ENCODE measurements around the gene B3GNT9. TPM values are rescaled to one million over a fixed set of nuclear protein-coding genes. Genes with fewer than 3 reads are reported as not detected.

Gene B3GNT9, protein sequence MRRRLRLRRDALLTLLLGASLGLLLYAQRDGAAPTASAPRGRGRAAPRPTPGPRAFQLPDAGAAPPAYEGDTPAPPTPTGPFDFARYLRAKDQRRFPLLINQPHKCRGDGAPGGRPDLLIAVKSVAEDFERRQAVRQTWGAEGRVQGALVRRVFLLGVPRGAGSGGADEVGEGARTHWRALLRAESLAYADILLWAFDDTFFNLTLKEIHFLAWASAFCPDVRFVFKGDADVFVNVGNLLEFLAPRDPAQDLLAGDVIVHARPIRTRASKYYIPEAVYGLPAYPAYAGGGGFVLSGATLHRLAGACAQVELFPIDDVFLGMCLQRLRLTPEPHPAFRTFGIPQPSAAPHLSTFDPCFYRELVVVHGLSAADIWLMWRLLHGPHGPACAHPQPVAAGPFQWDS
- total RNA-seq (2022), result 6.8 and 8.0 TPM in 2 replicates
- Bru-seq, nascent RNA, result percentile 47 among the genes with signal in this experiment
- BruChase-seq, experiment 1, labeled RNA remaining after a 6-hour chase, result percentile 77 among the genes with signal in this experiment
- percentile 74 among the genes with signal in this experiment for BruChase-seq, experiment 2, labeled RNA remaining after a 2-hour chase
- long read RNA-seq, partial matches to known transcripts, result 6 of 8 reads
- long read RNA-seq, other reads (novel, unspliced or antisense), result 0 of 8 reads

DNA sequence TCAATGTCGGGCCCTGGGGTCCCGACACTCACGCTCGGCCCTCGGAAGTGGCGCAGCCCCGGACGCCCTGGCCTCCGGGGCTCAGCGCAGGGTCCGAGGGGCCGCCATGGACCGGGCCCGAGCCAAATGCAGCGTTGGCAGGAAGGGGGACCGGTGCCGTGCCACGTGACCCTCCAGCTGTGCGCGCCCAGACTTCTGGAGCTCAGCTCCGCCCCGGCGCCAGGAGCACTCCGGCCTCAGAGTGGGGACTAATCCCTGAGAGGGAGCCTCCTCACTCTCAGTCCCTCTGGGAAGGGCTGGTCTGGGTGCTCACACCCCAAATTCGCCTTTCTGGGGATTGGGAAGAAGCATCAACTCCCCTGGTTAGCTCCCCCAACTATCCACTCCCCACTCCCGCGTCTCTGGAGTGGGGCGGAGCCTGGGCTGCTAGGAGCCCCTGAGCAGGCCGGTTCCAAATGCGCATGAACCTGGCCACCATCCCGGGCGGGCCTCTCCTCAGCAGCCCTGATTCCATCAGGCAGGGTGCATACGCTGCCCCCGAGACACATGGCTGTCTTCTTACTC, at the start of gene B3GNT9:
Gene B3GNT9, minus strand, starts transcription at position 166 of the 564 bp plus-strand sequence. CDS start 513 bp downstream, outside the sequence.
- H3K27ac Mint-ChIP-seq (ENCODE audit: unreplicated experiment), result no peak within 1 kb of the TSS
- BruUV-seq (replicated peaks), result no TSS peak
- TF ChIP-seq, protein P1, sequence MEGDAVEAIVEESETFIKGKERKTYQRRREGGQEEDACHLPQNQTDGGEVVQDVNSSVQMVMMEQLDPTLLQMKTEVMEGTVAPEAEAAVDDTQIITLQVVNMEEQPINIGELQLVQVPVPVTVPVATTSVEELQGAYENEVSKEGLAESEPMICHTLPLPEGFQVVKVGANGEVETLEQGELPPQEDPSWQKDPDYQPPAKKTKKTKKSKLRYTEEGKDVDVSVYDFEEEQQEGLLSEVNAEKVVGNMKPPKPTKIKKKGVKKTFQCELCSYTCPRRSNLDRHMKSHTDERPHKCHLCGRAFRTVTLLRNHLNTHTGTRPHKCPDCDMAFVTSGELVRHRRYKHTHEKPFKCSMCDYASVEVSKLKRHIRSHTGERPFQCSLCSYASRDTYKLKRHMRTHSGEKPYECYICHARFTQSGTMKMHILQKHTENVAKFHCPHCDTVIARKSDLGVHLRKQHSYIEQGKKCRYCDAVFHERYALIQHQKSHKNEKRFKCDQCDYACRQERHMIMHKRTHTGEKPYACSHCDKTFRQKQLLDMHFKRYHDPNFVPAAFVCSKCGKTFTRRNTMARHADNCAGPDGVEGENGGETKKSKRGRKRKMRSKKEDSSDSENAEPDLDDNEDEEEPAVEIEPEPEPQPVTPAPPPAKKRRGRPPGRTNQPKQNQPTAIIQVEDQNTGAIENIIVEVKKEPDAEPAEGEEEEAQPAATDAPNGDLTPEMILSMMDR (IDR thresholded peaks at IDR 0.05; ENCODE audit: unreplicated experiment), result no peak
- no peaks in the 10 kb centered on the region for H3K9me3 Mint-ChIP-seq (ENCODE audit: low read depth, unreplicated experiment)
- H3K36me3 Mint-ChIP-seq (ENCODE audit: insufficient read depth, unreplicated experiment), result peaks cover 38% of the 10 kb centered on the region
- no peaks in the 10 kb centered on the region for H3K27me3 Mint-ChIP-seq (ENCODE audit: unreplicated experiment)
- peaks cover 4% of the 10 kb centered on the region for H3K4me1 Mint-ChIP-seq (ENCODE audit: low read depth, unreplicated experiment)
- intact Hi-C loops (cut with micrococcal nuclease; ENCODE audit: unreplicated experiment), result loop anchor here (5.0 to 10.0 kb wide), 2 partner anchors 136 to 174 kb away; no protein-coding TSS in a partner anchor
- H3K4me3 Mint-ChIP-seq (ENCODE audit: low read depth, unreplicated experiment), result peak within 1 kb of the TSS; percentile 71
- DNase-seq, result peak; percentile 54
- CTCF ChIA-PET, result interaction anchor here (0.6 to 1.1 kb wide), 4 partner anchors 10 to 185 kb away, joined by 3 to 4 read pairs (median 3); no protein-coding TSS in a partner anchor

DNA sequence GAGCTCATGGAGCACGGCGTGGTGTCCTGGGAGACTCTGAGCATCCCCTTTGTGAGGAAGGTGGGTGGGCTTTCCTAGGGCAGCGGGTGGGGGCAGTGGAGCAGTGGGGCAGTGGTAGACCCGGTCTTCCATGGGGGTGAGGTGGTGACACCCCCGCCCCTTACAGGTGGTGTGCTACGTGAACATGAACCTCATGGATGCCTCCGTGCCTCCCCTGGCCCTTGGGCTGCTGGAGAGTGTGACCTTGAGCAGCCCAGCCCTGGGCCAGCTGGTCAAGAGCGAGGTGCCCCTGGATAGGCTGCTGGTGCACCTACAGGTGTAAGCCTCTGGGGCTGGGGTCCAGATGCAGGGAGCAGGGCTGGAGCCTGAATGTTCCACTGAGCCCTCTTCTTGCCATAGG, 49.7 kb upstream of the B3GNT9 start:
- Mint-ChIP-seq H3K4me1 (ENCODE audit: low read depth, unreplicated experiment) (peaks cover 25% of the 10 kb centered on the region), H3K27me3 (ENCODE audit: unreplicated experiment) (no peaks in the 10 kb centered on the region), H3K4me3 (ENCODE audit: low read depth, unreplicated experiment) (peak overlapping the region; percentile 88), H3K27ac (ENCODE audit: unreplicated experiment) (peak overlapping the region; percentile 94), H3K36me3 (ENCODE audit: insufficient read depth, unreplicated experiment) (peaks cover 86% of the 10 kb centered on the region), H3K9me3 (ENCODE audit: low read depth, unreplicated experiment) (no peaks in the 10 kb centered on the region)
- BruUV-seq (replicated peaks), result no TSS peak
- CTCF ChIA-PET, result interaction anchor here (0.9 kb wide), 1 partner anchor 41 kb away, joined by 3 read pairs; no protein-coding TSS in a partner anchor
- intact Hi-C loops (cut with micrococcal nuclease; ENCODE audit: unreplicated experiment), result no loop called here
- no peak for DNase-seq
- TF ChIP-seq, protein P1 (IDR thresholded peaks at IDR 0.05; ENCODE audit: unreplicated experiment), result no peak

DNA sequence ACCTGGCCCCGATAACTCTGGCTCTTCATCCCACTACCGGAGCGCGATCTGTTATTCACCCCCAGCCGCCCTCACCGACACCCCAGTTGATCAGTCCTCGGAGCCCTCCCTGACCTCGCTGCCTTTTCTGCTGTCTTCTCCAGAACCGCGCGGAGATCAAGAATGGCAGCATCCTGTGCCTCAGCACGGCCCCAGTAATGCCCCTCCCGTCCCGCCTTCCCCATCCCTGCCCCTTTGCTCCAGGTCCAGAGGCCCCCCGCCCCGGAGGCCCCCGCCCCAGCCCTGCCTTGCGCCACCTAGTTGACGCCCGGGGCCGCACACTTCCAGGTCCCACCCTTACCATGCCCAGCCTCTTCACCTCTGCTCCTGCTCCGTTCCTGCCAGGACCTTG, 49.0 kb upstream of the B3GNT9 start:
- TF ChIP-seq, protein P1 (IDR thresholded peaks at IDR 0.05; ENCODE audit: unreplicated experiment), result peak; percentile 77
- CTCF ChIA-PET, result interaction anchor here (0.9 to 2.9 kb wide), 2 partner anchors 41 to 246 kb away, joined by 3 to 7 read pairs; no protein-coding TSS in a partner anchor
- intact Hi-C loops (cut with micrococcal nuclease; ENCODE audit: unreplicated experiment), result no loop called here
- Mint-ChIP-seq H3K4me3 (ENCODE audit: low read depth, unreplicated experiment) (peak overlapping the region; percentile 88), H3K4me1 (ENCODE audit: low read depth, unreplicated experiment) (peaks cover 25% of the 10 kb centered on the region), H3K27me3 (ENCODE audit: unreplicated experiment) (no peaks in the 10 kb centered on the region), H3K9me3 (ENCODE audit: low read depth, unreplicated experiment) (no peaks in the 10 kb centered on the region), H3K36me3 (ENCODE audit: insufficient read depth, unreplicated experiment) (peaks cover 93% of the 10 kb centered on the region), H3K27ac (ENCODE audit: unreplicated experiment) (peak overlapping the region; percentile 94)
- peak; percentile 56 for DNase-seq
- no TSS peak for BruUV-seq (replicated peaks)

DNA sequence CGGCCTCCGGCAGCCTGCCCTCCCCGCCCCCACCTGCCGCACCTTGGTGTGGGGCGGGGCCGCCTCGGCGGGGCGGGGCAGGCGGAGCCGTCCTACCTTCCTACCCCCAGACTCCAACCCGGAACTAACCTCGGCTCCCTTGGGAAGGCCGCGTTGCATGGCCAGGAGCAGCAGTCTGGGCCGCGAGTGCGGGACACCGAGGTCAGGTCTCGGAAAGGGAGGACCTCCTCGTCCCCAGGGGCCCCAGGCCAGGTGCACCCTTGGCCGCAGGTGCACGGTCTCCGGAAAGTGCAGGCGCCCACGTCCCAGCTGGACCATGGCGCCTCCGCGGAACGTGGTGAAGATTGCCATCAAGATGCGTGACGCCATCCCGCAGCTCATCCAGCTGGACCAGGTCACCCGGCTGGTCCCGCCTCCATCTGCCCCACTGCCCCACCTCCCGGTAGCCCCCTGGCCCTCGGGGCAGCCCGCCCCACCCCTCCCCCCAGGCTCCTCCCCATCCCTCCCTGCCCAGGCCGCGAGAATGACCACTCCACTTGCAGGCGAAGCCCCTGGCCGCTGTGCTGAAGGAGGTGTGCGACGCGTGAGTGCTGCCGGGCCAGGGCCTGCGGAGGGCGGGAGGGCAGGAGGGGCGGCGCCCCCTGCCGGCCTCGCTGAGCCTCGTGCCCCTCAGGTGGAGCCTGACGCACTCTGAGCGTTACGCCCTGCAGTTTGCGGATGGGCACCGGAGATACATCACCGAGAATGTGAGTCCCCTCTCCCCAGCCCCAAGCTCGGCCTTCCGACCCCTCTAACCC, 48.4 kb upstream of the B3GNT9 start, which contains the start of gene ELMO3:
Gene ELMO3, plus strand, starts transcription at position 121 of the 797 bp plus-strand sequence. Its CDS starts 196 bp downstream, at position 317.
- no TSS peak for BruUV-seq (replicated peaks)
- Mint-ChIP-seq H3K27me3 (ENCODE audit: unreplicated experiment) (no peaks in the 10 kb centered on the region), H3K27ac (ENCODE audit: unreplicated experiment) (peak within 1 kb of the TSS; percentile 94), H3K4me1 (ENCODE audit: low read depth, unreplicated experiment) (peaks cover 27% of the 10 kb centered on the region), H3K36me3 (ENCODE audit: insufficient read depth, unreplicated experiment) (peaks cover 93% of the 10 kb centered on the region), H3K4me3 (ENCODE audit: low read depth, unreplicated experiment) (peak within 1 kb of the TSS; percentile 88), H3K9me3 (ENCODE audit: low read depth, unreplicated experiment) (no peaks in the 10 kb centered on the region)
- intact Hi-C loops (cut with micrococcal nuclease; ENCODE audit: unreplicated experiment), result no loop called here
- peak; percentile 89 for DNase-seq
- TF ChIP-seq, protein P1 (IDR thresholded peaks at IDR 0.05; ENCODE audit: unreplicated experiment), result peak; percentile 93
- CTCF ChIA-PET, result interaction anchor here (0.7 to 2.9 kb wide), 7 partner anchors 24 to 245 kb away, joined by 3 to 9 read pairs (median 5); partner anchors contain the start of genes FHOD1 and TMEM208

Data from Calu3 (cell line).